Measurements from ENCODE around the gene CDKN1B. TPM values are rescaled to one million over a fixed set of nuclear protein-coding genes. Genes with fewer than 3 reads are reported as not detected.

CDKN1B gene
- total and polyA plus RNA-seq, 12 donors, result 18.2 to 97.8 (median 60.3) TPM

- no peak for DNase-seq
- Histone ChIP-seq H3K9me3 (replicated peaks in 1 of 3) (peaks cover 0 to 8% (median 0%) of the 10 kb centered on the region in 3 donors), H3K36me3 (replicated peaks in 1 of 2) (no peaks in the 10 kb centered on the region), H3K27me3 (no peaks in the 10 kb centered on the region), H3K4me3 (no peak overlapping the region), H3K27ac (no peak overlapping the region), H3K4me1 (replicated peaks in 1 of 2) (no peaks in the 10 kb centered on the region)
- intact Hi-C loops (cut with DNase I), result no loop called here
- WGBS, 4 donors, result 96 to 98% (median 97%) methylated on average over 6 of the region's 6 CpGs
- no peak for TF ChIP-seq CTCF (IDR thresholded peaks at IDR 0.05)
- no peak for TF ChIP-seq POLR2A (IDR thresholded peaks at IDR 0.05)
These were observed 53.1 kb downstream of the CDKN1B start for GRCh38 chr12:12770262-12770661.

MicroRNAs encoded within 50 kb of the gene (microRNA counts, 767-probe panel; counts per million panel counts)
- microRNA hsa-miR-613, result 0 counts per million in 2 donors

Small RNA genes lying within 50 kb of the gene (microRNA-seq; reads per million reads assigned to microRNA genes)
- gene MIR613, result 0 reads per million in 3 donors

Small RNA genes lying within 50 kb of the gene (small RNA-seq; reads per million reads assigned to genes)
- gene MIR613, result 0 reads per million in 2 donors

Other genes starting within 250 kb of the CDKN1B start
- 100 to 1,000 TPM in 6 of 9 donors, 10 to 100 TPM in 3; 36.4 to 374 (median 110) TPM for gene DUSP16, start 154.5 kb upstream of the CDKN1B start, total RNA-seq
- 100 to 1,000 TPM in 1 of 3 donors, 10 to 100 TPM in 2; 24.5 to 108 (median 32.2) TPM for gene DUSP16, start 154.5 kb upstream of the CDKN1B start, polyA plus RNA-seq
- gene CREBL2, start 105.5 kb upstream of the CDKN1B start, total RNA-seq, result 100 to 1,000 TPM in 8 of 9 donors, 10 to 100 TPM in 1; 53.6 to 357 (median 144) TPM
- 100 to 1,000 TPM in 1 of 3 donors, 10 to 100 TPM in 2; 41.5 to 307 (median 50.4) TPM for gene CREBL2, start 105.5 kb upstream of the CDKN1B start, polyA plus RNA-seq
- 1 to 10 TPM in 2 of 9 donors, under 1 TPM in 4, not detected in 3; 0.56 to 1.1 (median 0.78) TPM for gene GPR19, start 21.2 kb upstream of the CDKN1B start, total RNA-seq
- gene GPR19, start 21.2 kb upstream of the CDKN1B start, polyA plus RNA-seq, result 1 to 10 TPM in 2 of 3 donors, under 1 TPM in 1; 0.98 to 1.8 (median 1.1) TPM
- gene APOLD1, start 68.3 kb downstream of the CDKN1B start, total RNA-seq, result 10 to 100 TPM in 4 of 9 donors, 1 to 10 TPM in 5; 2.1 to 11.5 (median 8.1) TPM
- gene APOLD1, start 68.3 kb downstream of the CDKN1B start, polyA plus RNA-seq, result 1 to 10 TPM; 1.2 to 7.6 (median 6.9) TPM
- gene DDX47, start 96.0 kb downstream of the CDKN1B start, total RNA-seq, result 10 to 100 TPM; 28.8 to 77.3 (median 45.2) TPM
- 10 to 100 TPM; 31.6 to 70.3 (median 34.0) TPM for gene DDX47, start 96.0 kb downstream of the CDKN1B start, polyA plus RNA-seq
- gene GPRC5A, start 174.2 kb downstream of the CDKN1B start, total RNA-seq, result 10 to 100 TPM in 3 of 9 donors, 1 to 10 TPM in 5, under 1 TPM in 1; 0.33 to 22.3 (median 8.4) TPM
- gene GPRC5A, start 174.2 kb downstream of the CDKN1B start, polyA plus RNA-seq, result 1 to 10 TPM; 2.0 to 4.0 (median 2.3) TPM
- gene GPRC5D, start 234.8 kb downstream of the CDKN1B start, total RNA-seq, result not detected
- gene GPRC5D, start 234.8 kb downstream of the CDKN1B start, polyA plus RNA-seq, result under 1 TPM in 2 of 3 donors, not detected in 1; 0.17 to 0.40 TPM

Data from adrenal gland (tissue), 12 donors.